Type B pancreatic cell (in vitro differentiated cells): Measurements from ENCODE around the gene ECEL1. TPM values are rescaled to one million over a fixed set of nuclear protein-coding genes. Genes with fewer than 3 reads are reported as not detected.

Experiments used
- DNase-seq: peaks from one replicate; pipeline ENCODE4 v3.0.0; 2021; ENCODE audit warnings: mixed read lengths; ENCODE audit not compliant: unreplicated experiment; ENCODE audit errors: extremely low spot score
- H3K27ac Mint-ChIP-seq: 2 replicates; pipeline ENCODE4 v1.8.0; 2021; ENCODE audit warnings: mild to moderate bottlenecking, mixed read lengths
- H3K27me3 Mint-ChIP-seq: 2 replicates; pipeline ENCODE4 v1.8.0; 2021; ENCODE audit warnings: mixed read lengths
- H3K36me3 Mint-ChIP-seq: 2 replicates; pipeline ENCODE4 v1.8.0; 2021; ENCODE audit warnings: mixed read lengths
- H3K4me1 Mint-ChIP-seq: one replicate; pipeline ENCODE4 v1.8.0; 2021; ENCODE audit warnings: mixed read lengths; ENCODE audit not compliant: unreplicated experiment
- H3K4me3 Mint-ChIP-seq: 2 replicates; pipeline ENCODE4 v1.8.0; 2021; ENCODE audit warnings: mild to moderate bottlenecking, mixed read lengths
- H3K9me3 Mint-ChIP-seq: 2 replicates; pipeline ENCODE4 v1.8.0; 2021; ENCODE audit warnings: mixed read lengths
- CTCF ChIP-seq: fragments of 200-600 bp; sonication (generic); conservative IDR thresholded peaks from 2 replicates; pipeline ENCODE4 v1.5.0; 2021; ENCODE audit warnings: antibody characterized with exemption, mild to moderate bottlenecking
- total RNA-seq: library from RNA; stranded (reverse); gene quantifications from 2 replicates; pipeline ENCODE4 v1.2.1, GENCODE V29; 2021; ENCODE audit warnings: low replicate concordance

ECEL1 gene
- total RNA-seq, 1 donor from 2014 or later = 7.8 TPM

GRCh38 chr2:232501794-232502390 is 14.3 kb upstream of the ECEL1 start:
- DNase-seq = no peak
- Mint-ChIP-seq H3K27ac (no peak overlapping the region), H3K9me3 (no peaks in the 10 kb centered on the region), H3K4me3 (peak overlapping the region; percentile 41), H3K27me3 (peaks cover 57% of the 10 kb centered on the region), H3K36me3 (no peaks in the 10 kb centered on the region), H3K4me1 (peaks cover 9% of the 10 kb centered on the region)
- no peak for TF ChIP-seq CTCF

- no peak overlapping the region for H3K27ac Mint-ChIP-seq
- H3K27me3 Mint-ChIP-seq = peaks cover 55% of the 10 kb centered on the region
- no peak for DNase-seq
- TF ChIP-seq CTCF = no peak
- H3K9me3 Mint-ChIP-seq = no peaks in the 10 kb centered on the region
- peak overlapping the region; percentile 41 for H3K4me3 Mint-ChIP-seq
- peaks cover 9% of the 10 kb centered on the region for H3K4me1 Mint-ChIP-seq
- no peaks in the 10 kb centered on the region for H3K36me3 Mint-ChIP-seq
Observed at GRCh38 chr2:232501331-232501771, 13.7 kb upstream of the ECEL1 start.

DNA sequence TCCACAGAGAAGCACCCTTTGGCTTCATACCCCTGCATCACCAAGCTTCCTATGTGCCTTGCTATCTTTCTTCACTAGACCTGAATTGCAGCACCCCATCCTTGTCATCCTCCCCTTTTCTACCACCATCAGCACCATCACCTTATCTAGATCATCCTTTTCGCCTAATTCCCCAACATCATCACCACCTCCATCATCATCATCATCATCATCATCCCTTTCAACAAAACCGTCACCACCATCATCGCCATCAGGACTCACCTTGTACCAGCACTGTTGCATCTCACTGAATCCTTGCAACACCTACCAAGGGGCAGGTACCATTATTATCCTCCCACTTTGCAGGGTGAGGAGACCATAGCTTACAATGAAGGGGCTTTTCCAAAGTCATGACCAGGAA is 10.8 kb upstream of the ECEL1 start:
- Mint-ChIP-seq H3K4me1 (no peaks in the 10 kb centered on the region), H3K9me3 (no peaks in the 10 kb centered on the region), H3K36me3 (no peaks in the 10 kb centered on the region), H3K4me3 (no peak overlapping the region), H3K27me3 (peaks cover 43% of the 10 kb centered on the region), H3K27ac (no peak overlapping the region)
- DNase-seq = no peak
- TF ChIP-seq CTCF = no peak

GRCh38 chr2:232497348-232497747 is 9.7 kb upstream of the ECEL1 start:
- DNase-seq = no peak
- Mint-ChIP-seq H3K36me3 (no peaks in the 10 kb centered on the region), H3K27ac (no peak overlapping the region), H3K4me1 (no peaks in the 10 kb centered on the region), H3K4me3 (no peak overlapping the region), H3K27me3 (peaks cover 47% of the 10 kb centered on the region), H3K9me3 (no peaks in the 10 kb centered on the region)
- TF ChIP-seq CTCF = no peak

- DNase-seq = no peak
- TF ChIP-seq CTCF = no peak
- peaks cover 51% of the 10 kb centered on the region for H3K27me3 Mint-ChIP-seq
- H3K9me3 Mint-ChIP-seq = no peaks in the 10 kb centered on the region
- H3K4me1 Mint-ChIP-seq = no peaks in the 10 kb centered on the region
- H3K27ac Mint-ChIP-seq = no peak overlapping the region
- no peaks in the 10 kb centered on the region for H3K36me3 Mint-ChIP-seq
- H3K4me3 Mint-ChIP-seq = no peak overlapping the region
Observed at GRCh38 chr2:232496501-232497270, 9.1 kb upstream of the ECEL1 start.
